NCI-H774 (cell line): Measurements from ENCODE around the gene LATS2.
"Not testable (repeated sequence)": the region's sequence is repeated elsewhere in the genome, so short reads cannot be mapped to it uniquely, and the experiment has no call there.

ENCODE experiments used
- DNase-seq: peaks from one replicate; lab custom pipeline; 2025; lab: John Stamatoyannopoulos, UW

LATS2 gene

GRCh38 chr13:21075379-21076249 lies 14.2 kb upstream of the LATS2 start:
- no peak for DNase-seq

DNA sequence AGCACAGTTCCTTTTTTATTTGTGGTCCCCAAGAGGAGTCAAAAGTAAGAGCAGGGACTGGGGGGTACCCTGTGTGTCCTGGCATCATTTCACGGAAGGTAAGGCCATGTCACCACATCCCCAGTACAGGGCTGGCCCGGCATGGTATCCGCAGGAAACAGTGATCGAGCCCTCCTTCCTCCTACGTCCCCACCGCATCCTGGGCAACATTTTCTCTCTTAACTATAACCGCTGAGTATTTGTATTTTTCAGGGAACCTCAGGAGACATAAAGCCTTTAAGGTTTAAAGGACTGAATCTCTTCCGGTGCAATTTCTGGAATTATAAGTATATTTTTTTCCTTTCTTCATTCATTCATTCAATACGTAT lies 13.6 kb upstream of the LATS2 start:
- DNase-seq = no peak

- DNase-seq = no peak
Observed at GRCh38 chr13:21074546-21074945, 13.2 kb upstream of the LATS2 start.

- DNase-seq = no peak
Observed at GRCh38 chr13:21071924-21072323, 10.5 kb upstream of the LATS2 start.

GRCh38 chr13:21071015-21071414 lies 9.6 kb upstream of the LATS2 start:
- no peak for DNase-seq

DNA sequence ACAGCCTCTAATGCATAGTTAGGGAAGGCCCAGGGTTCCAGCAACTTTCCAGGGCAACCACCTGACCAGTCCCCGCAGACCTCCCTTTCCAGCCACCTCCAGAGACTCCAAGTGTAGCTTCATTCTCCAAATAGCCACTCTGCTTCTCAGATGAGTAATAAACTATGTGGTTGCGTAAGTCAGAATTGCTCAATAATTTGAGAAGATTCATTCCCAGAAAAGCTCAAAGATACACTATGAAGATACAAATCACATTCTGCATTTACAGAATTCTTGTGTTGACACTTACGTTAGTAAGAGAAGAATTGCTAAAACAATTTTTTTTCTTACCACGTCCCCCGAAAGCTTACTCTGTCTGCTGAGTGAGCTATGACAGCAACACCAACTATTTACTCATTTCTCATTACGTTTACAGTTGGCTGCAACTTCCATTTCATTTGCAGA lies 8.2 kb upstream of the LATS2 start:
- no peak for DNase-seq

- no peak for DNase-seq
Observed at GRCh38 chr13:21067848-21068247, 6.5 kb upstream of the LATS2 start.

GRCh38 chr13:21066946-21067345 lies 5.6 kb upstream of the LATS2 start:
- no peak for DNase-seq

DNA sequence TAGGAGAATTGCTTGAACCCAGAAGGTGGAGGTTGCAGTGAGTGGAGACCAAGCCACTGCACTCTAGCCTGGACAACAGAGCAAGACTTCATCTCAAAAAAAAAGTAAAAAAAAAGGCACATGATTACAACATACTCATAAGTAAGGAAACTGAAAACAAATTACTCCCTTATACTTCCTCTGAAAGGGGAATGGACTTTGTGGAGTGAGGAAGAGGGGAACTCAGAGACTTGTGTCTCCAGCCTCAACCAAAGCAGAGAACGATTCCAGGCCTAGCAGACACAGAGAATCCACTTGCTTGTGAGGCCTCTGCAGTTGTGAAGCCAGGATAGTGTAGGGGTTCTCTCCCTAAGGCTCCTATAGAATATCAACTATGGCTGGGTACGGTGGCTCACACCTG lies 4.3 kb upstream of the LATS2 start:
- no peak for DNase-seq

- DNase-seq = no peak
Observed at GRCh38 chr13:21063031-21063430, 1.6 kb upstream of the LATS2 start.

GRCh38 chr13:21060338-21061028 lies 903 bp downstream of the LATS2 start:
- DNase-seq = no peak

DNA sequence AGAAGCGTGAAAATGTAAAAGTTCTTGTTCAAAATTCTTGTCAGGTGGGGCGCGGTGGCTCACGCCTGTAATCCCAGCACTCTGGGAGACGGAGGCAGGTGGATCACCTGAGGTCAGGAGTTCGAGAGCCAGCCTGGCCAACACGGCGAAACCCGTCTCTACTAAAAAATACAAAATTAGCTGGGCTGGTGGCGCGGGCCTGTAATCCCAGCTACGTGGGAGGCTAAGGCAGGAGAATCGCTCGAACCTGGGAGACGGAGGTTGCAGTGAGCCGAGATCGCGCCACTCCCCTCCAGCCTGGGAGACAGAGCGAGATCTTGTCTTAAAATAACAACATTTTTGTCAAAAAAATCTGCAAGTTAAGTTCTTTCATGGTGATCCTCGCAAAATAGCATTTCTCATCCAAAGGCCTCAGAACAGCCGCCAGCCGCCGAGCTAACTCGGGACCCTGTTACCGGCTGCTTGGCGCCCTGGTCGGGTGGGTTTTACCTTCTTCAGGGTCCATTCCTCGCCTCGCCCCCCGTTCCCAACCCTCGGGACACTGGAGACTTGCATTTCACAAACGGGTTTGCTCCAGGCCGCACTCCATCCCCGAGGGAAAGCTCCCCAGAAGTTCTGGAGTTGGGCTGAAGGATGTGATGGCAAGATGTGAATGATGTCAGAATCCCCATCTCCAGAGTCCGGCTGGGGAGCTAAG lies 1.6 kb downstream of the LATS2 start:
- DNase-seq = no peak

- DNase-seq = no peak
Observed at GRCh38 chr13:21058361-21058760, 3.0 kb downstream of the LATS2 start.

- no peak for DNase-seq
Observed at GRCh38 chr13:21055511-21056045, 5.8 kb downstream of the LATS2 start.

DNA sequence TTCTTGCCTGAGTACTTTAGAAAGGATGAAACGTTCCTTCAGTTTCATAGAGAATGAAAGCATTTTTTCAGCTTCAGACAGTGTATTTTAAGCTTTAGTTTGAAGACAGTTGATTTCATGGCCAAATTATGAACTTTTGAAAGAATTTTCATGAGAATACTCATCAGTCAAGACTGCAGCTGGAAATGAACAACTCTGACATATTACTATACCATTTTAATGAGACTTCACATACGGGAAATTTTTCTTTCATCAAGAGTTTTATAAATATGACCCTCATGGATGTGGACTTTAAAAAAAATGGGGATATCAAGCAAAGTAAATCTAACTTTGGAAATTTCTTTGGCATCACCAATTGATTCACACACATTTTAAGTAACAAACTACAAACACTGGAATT lies 6.4 kb downstream of the LATS2 start:
- no peak for DNase-seq

DNA sequence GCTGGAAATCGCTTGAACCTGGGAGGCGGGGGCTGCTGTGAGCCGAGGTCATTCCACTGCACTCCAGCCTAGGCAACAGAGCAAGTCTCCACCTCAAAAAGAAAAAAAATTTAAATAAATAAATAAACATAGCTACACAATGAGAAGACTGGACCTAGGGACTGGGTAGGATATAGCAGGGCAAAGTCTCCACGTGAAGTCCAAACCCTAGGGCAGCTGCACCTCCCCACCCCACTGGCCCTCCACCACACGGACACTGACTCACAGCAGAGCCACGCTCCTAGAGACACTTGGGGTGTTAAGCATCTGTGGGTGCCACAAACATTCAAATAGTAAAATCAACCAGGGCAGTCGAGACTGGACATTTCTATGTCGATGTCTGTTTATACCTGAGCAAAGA lies 7.1 kb downstream of the LATS2 start:
- DNase-seq = no peak

DNA sequence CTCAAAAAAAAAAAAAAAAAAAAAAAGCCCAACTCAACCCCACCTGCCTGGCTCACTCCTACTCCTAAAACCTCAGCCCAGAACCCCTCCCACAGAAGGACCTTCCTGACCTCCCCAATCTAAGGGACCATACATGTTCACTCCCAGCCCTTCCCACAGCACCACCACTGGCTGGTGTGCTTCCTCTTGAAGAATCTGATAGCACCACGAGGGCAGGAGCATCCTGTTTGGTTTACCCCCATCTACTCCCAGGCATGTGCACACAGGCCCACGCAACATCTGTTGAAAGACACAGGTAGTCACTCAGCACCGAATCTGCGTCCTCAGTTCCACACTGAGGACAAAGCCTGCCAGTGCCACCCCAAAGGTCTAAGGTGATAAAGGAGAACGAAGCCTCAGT lies 8.2 kb downstream of the LATS2 start:
- no peak for DNase-seq

GRCh38 chr13:21051675-21052074 lies 9.7 kb downstream of the LATS2 start:
- DNase-seq = no peak

GRCh38 chr13:21050288-21051197 lies 10.8 kb downstream of the LATS2 start:
- no peak for DNase-seq

DNA sequence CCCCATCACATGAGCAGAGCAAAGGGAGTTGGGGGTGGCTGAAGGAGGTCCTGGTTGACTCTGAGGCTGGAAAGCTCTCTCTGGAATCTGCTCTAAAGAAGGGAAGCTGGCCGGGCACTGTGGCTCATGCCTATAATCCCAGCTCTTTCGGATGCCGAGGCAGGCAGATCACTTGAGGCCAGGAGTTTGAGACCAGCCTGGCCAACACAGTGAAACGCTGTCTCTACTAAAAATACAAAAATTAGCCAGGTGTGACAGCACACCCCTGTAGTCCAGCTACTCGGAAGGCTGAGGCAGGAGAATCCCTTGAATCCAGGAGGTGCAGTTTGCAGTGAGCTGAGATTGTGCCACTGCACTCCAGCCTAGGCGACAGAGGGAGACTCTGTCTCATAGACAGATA lies 11.7 kb downstream of the LATS2 start:
- not testable (repeated sequence) for DNase-seq

DNA sequence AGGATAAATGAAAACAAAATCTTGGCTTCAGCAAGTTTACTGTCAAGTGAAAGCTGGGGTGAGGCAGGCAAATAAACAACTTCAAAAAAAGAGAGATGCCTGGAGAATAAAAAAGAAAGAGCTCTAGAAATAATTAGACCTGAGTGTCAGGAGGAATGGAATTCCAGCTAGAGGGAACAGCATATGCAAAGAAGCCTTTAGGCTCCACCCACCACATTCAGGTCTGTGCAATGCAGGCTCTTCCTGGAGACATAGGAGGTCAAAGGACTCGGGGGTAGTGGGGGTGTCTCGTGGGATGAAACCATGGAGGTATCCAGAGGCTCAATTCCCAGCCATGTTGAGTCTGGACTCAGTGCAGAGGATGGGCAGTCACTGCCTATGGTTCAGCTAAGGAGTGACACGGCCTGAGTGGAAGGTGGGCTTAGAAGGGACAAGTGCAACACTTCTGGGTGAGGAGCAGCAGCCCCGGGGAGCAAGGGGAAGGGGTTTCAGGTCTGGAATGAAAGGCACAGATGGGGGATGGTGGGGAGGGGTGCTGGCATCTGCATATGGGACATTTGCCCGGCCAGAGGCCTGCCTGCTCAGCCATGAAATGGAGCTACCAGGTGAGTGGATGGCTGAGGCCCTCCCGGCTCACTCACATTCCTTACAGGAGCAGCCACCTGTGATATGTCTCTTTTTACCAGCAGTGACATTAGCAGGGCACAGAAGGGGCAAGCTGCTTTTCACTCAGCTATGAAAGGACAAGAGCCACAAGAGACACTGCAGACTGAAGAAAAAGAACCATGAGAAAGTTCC lies 12.3 kb downstream of the LATS2 start:
- no peak for DNase-seq
